HG03103 (cell line): Measurements from ENCODE around the gene TNFSF13B.
"Not testable (repeated sequence)": the region's sequence is repeated elsewhere in the genome, so short reads cannot be mapped to it uniquely, and the experiment has no call there.

Source experiments
- ATAC-seq: cut with Tn5 transposase; IDR thresholded peaks from one replicate; pipeline ENCODE4 v1.9.1; 2021; ENCODE audit warnings: low read depth; ENCODE audit not compliant: unreplicated experiment

Gene TNFSF13B, protein sequence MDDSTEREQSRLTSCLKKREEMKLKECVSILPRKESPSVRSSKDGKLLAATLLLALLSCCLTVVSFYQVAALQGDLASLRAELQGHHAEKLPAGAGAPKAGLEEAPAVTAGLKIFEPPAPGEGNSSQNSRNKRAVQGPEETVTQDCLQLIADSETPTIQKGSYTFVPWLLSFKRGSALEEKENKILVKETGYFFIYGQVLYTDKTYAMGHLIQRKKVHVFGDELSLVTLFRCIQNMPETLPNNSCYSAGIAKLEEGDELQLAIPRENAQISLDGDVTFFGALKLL

DNA sequence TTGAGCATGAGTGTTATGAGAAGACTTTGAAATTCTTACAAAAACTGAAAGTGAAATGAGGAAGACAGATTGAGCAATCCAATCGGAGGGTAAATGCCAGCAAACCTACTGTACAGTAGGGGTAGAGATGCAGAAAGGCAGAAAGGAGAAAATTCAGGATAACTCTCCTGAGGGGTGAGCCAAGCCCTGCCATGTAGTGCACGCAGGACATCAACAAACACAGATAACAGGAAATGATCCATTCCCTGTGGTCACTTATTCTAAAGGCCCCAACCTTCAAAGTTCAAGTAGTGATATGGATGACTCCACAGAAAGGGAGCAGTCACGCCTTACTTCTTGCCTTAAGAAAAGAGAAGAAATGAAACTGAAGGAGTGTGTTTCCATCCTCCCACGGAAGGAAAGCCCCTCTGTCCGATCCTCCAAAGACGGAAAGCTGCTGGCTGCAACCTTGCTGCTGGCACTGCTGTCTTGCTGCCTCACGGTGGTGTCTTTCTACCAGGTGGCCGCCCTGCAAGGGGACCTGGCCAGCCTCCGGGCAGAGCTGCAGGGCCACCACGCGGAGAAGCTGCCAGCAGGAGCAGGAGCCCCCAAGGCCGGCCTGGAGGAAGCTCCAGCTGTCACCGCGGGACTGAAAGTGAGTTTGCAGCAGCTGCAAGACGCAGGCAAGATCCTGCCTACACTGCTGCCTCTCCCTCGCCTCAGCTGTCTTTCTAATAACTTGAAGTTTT lies at the start of gene TNFSF13B:
Gene TNFSF13B (plus strand): TSS at position 118 of the 728 bp plus-strand sequence. CDS start 178 bp downstream, at position 296.
- peak; percentile 59 for ATAC-seq

GRCh38 chr13:108220041-108220440 lies 49.5 kb upstream of the TNFSF13B start:
- no peak for ATAC-seq

DNA sequence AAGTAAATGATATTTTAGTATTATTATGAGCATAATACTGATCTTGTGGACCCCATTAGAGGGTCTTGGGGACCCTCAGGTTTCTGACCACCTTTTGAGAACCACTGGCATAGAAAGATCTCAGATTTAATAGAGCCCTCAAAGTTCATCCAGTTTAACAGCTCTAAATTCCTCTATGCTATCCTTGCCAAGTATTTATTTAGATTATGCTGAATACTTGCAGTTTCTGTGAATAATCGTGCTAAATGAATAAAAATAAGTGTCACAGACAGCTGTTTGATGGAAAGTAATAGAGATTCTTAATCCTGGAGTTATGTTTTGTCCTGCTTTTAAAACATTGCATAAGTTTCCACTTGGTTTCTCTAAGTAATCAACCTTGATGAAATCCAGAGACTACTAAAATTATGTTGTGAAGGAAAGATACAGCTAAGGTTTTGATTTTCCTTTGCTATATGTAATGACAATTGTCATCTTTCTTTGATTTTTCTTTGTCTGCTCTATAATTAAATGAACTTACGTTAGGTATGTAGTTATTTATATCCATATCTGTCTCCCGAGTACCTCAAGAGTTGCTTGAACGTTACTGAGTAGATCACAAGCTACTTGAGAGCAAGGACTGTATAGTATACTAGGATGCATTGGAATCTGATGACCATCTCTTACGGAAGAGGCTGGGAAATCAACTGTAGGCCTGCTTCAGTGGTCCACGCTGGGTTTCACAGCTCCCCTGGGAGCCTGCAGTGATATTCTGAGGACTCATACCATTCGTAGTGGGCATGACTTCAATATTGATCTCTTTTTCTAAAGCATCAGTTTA lies 45.6 kb upstream of the TNFSF13B start:
- no peak for ATAC-seq

DNA sequence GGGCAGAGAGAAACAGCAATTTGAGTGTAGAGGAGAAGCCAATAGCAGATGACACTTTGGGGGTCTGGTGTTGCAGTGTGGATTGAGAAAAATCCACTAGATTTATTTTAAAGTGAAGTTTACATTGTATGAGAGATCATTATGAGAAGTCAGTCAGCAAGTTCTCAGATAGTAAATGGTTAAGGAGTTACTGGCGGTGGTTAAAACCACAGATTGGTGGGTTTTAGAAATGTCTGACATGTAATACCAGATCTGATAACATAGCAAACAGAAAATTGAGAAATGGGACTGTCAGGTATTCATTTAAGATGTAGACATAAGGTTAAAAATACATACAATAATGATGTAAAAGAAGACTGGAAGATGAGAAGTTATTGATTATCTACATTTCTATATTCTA lies 44.1 kb upstream of the TNFSF13B start:
- ATAC-seq, result peak; percentile 55

DNA sequence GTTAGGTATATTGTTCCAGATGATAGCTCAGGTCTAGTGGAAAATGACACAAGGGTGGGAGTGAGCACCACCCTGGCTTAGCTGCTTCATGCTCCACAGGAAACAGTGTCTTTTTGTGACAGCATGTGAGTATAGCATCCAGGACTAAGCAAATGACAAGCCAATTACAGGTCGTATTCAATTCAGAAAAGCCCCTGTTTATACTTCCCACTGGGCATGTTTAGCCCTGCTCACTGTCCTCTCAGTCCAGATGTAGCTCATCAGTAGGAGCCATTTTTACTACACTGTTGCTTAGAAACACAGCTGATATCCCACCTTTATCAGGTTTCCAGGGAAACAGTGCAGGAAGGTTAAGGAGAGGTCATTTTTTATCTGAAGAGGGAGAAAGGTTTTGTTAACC lies 43.3 kb upstream of the TNFSF13B start:
- ATAC-seq, result no peak

- no peak for ATAC-seq
These were observed 41.8 kb upstream of the TNFSF13B start for GRCh38 chr13:108227651-108228272.

GRCh38 chr13:108230377-108230776 lies 39.1 kb upstream of the TNFSF13B start:
- ATAC-seq, result no peak

GRCh38 chr13:108249150-108249549 lies 20.4 kb upstream of the TNFSF13B start:
- no peak for ATAC-seq

GRCh38 chr13:108257248-108257647 lies 12.3 kb upstream of the TNFSF13B start:
- no peak for ATAC-seq

DNA sequence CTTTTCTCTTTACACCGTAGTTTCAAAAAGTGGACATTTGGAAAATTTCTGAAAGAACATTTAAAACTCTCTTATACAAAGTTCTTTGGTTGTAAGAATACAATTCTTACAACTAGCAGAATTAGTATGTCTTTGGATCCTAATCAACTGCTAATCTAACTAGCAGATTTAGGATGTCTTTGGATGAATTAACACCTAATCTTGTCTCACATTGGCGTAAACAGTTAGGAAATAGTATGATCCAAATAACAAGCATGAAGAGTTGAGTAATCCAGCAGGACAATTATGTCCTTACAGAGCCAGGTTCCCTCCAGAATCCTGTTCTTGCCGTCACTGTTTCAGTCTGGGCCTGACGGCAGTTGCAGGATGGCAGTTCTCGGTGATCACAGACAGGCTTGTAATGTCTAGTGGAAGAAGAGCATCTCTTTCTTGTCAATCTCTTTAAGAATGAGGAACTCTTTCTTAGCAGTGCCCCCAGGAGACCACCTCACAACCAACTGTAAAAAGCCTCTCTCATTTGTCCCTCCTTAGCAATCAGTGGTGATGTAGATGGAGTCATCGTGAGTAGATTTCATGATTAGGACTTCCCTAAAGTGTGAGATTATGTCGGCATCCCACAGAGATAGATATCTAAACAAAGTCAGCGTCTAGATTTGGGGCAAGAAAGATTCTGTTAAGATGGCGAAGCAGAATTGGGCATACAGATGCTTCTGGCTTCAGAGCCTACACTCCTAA lies 5.7 kb upstream of the TNFSF13B start:
- no peak for ATAC-seq

DNA sequence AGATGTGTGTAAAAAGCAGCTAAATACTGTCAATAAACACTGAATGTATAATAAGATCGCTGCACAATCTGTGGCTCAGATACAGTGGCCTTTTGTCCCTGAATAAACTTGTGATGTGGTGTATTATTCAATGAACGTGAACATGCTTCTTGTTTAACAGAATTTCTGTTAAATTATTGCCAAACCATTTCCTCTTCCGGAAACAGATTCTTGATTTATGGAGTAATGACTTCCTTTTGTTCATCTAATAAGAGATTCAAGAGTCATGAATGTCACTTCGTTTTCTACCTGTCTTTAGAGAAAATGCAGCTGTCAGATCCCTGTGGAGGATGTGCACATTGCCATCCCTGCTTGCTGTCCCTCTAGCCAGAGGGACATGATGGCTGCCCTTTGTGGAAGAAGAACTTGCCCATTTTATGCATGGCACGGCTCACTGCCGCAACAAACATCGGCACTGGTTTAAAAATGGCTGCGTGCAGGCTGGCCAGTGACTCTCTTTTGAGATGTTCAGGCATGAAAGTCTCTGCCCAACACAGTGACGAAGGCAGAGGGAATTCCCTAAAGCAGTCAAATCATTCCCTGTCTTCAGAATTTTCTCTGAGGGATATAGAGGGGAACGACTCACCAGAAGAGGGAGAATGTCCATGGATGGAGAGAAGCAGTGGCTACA lies 3.1 kb upstream of the TNFSF13B start:
- no peak for ATAC-seq

- ATAC-seq, result no peak
These were observed 2.2 kb upstream of the TNFSF13B start for GRCh38 chr13:108267347-108267746.

DNA sequence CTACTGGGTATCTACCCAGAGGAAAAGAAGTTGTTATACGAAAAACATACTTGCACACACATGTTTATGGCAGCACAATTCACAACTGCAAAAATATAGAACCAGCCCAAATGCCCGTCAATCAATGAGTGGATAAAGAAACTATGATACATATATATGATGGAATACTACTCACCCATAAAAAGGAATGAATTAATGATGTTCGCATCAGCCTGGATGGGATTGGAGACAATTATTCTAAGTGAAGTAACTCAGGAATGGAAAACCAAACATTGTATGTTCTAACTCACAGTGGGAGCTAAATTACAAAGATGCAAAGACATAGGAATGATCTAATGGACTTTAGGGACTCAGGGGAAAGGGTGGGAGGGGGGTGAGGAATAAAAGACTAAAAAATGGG lies 1.7 kb upstream of the TNFSF13B start:
- not testable (repeated sequence) for ATAC-seq

GRCh38 chr13:108268466-108269112 lies 929 bp upstream of the TNFSF13B start:
- no peak for ATAC-seq

DNA sequence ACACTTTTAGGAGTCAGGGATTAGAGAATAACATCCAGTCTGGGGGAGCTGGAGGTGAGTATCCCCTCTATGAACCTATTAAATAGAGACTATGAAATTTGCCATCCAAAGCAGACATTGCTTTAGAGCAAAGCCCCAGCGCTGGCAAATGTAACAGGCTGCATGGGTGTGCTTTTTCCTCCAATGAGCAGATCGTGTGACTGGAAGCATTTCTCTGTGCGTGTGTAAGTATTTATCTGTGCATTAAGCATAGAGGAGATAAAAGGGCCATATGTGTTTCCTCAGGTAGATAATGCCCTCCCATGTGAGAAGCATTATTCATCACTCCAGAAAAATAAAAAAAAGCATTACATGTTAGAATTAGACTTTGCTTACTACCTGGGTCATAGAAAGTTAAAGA lies 924 bp downstream of the TNFSF13B start:
- ATAC-seq, result peak; percentile 10

GRCh38 chr13:108272333-108272732 lies 2.8 kb downstream of the TNFSF13B start:
- no peak for ATAC-seq

- no peak for ATAC-seq
These were observed 4.1 kb downstream of the TNFSF13B start for GRCh38 chr13:108273429-108274118.

DNA sequence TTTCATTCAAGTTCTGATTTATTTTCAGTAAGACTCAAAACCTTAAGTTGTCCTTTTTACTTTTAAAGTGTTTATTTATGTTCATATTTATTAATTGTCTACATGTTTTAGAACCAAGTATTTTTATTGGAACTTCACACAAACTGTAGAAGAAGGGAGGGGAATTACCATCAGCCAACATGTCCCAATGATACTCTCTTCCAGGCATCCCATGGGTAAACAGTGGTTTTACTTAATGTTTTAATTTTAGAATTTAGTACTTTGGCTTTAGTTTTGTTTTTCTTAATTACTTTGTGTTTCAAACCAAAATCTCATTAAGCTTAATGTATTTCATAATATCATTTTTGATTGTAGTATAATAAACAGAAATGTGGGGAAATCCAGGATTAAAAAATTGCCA lies 5.2 kb downstream of the TNFSF13B start:
- no peak for ATAC-seq

DNA sequence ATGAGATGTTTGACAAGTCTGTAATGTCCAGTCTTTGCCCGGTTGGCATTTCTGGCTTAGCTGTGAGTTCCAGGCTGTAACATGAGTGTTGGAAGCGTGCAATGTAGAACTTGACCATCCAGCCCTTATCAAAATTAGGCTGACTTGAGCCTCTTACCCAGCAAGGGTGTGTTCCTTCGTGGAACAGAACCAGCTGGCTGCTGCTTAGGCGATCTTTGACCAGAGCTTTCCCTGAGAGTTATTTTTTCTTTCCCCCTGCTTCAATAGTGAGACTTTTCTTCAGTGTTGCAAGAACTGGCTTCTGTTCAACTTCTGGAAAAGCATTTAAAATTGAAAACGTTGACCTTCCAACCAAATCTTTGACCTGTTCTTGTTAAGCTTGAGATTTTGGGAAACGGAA lies 6.5 kb downstream of the TNFSF13B start:
- no peak for ATAC-seq
